GM23338 (cell line): ENCODE data around the gene ANO4. TPM values are rescaled to one million over a fixed set of nuclear protein-coding genes. Genes with fewer than 3 reads are reported as not detected.

Experiments
- ATAC-seq: fragments of 200-7000 bp; cut with Tn5 transposase; 3 replicates; pipeline ENCODE4 v1.9.1; 2020
- DNase-seq: peaks from one replicate; pipeline ENCODE4 v3.0.0-alpha.2; 2015; ENCODE audit warnings: low spot score
- H2AFZ ChIP-seq: fragments of 200-600 bp; sonication (generic); 2 replicates; pipeline ENCODE4 v1.8.0; 2016; ENCODE audit warnings: antibody characterized with exemption, mild to moderate bottlenecking, moderate library complexity
- H3F3A ChIP-seq: fragments of 200-600 bp; sonication (generic); replicated peaks from 2 replicates; pipeline ENCODE4 v1.8.0; 2017; ENCODE audit warnings: antibody characterized with exemption, mixed run types, low read depth
- H3K27ac ChIP-seq: fragments of 200-600 bp; sonication (generic); 2 replicates; pipeline ENCODE4 v1.6.1; 2016; ENCODE audit warnings: low read depth
- H3K27me3 ChIP-seq: fragments of 200-600 bp; sonication (generic); 2 replicates; pipeline ENCODE4 v1.8.0; 2016; ENCODE audit warnings: mild to moderate bottlenecking, mixed run types, moderate library complexity; ENCODE audit not compliant: insufficient read depth
- H3K36me3 ChIP-seq: fragments of 200-600 bp; sonication (generic); 2 replicates; pipeline ENCODE4 v1.8.0; 2016; ENCODE audit warnings: mild to moderate bottlenecking; ENCODE audit not compliant: insufficient read depth
- H3K4me1 ChIP-seq: fragments of 200-600 bp; sonication (generic); 2 replicates; pipeline ENCODE4 v1.8.0; 2016; ENCODE audit warnings: mild to moderate bottlenecking, moderate library complexity; ENCODE audit not compliant: insufficient read depth
- H3K4me2 ChIP-seq: fragments of 200-600 bp; sonication (generic); 2 replicates; pipeline ENCODE4 v1.7.1; 2017; ENCODE audit warnings: mixed run types
- H3K4me3 ChIP-seq: fragments of 200-600 bp; sonication (generic); 2 replicates; pipeline ENCODE4 v1.6.1; 2016; ENCODE audit warnings: mixed run types
- H3K79me2 ChIP-seq: fragments of 200-600 bp; sonication (generic); replicated peaks from 2 replicates; pipeline ENCODE4 v1.8.0; 2017; ENCODE audit warnings: mild to moderate bottlenecking; ENCODE audit not compliant: insufficient read depth
- H3K9me2 ChIP-seq: fragments of 200-600 bp; sonication (generic); 2 replicates; pipeline ENCODE4 v1.8.0; 2017; ENCODE audit not compliant: insufficient read depth
- H4K20me1 ChIP-seq: fragments of 200-600 bp; sonication (generic); replicated peaks from 2 replicates; pipeline ENCODE4 v1.8.0; 2017; ENCODE audit warnings: mild to moderate bottlenecking; ENCODE audit not compliant: insufficient read depth
- H3K27ac Mint-ChIP-seq: 2 replicates; pipeline ENCODE4 v1.8.0; 2020; ENCODE audit warnings: inconsistent platforms, mild to moderate bottlenecking, moderate library complexity, mixed read lengths
- H3K27me3 Mint-ChIP-seq: 3 replicates; pipeline ENCODE4 v1.8.0; 2022; ENCODE audit warnings: low read depth, mild to moderate bottlenecking, moderate library complexity, mixed read lengths, inconsistent platforms; ENCODE audit not compliant: insufficient read depth, poor library complexity
- H3K36me3 Mint-ChIP-seq: 3 replicates; pipeline ENCODE4 v1.8.0; 2021; ENCODE audit warnings: low read depth, mild to moderate bottlenecking, inconsistent platforms, moderate library complexity, mixed read lengths
- H3K4me1 Mint-ChIP-seq: 3 replicates; pipeline ENCODE4 v1.8.0; 2020; ENCODE audit warnings: mild to moderate bottlenecking, inconsistent platforms, mixed read lengths
- H3K4me3 Mint-ChIP-seq: 3 replicates; pipeline ENCODE4 v1.8.0; 2021; ENCODE audit warnings: moderate library complexity, mild to moderate bottlenecking, inconsistent platforms, mixed read lengths
- H3K9me3 Mint-ChIP-seq: 3 replicates; pipeline ENCODE4 v1.8.0; 2020; ENCODE audit warnings: moderate library complexity, mild to moderate bottlenecking, inconsistent platforms, mixed read lengths
- EZH2 ChIP-seq: fragments of 200-600 bp; sonication (generic); IDR thresholded peaks from one replicate; pipeline ENCODE4 v1.8.0; 2017; ENCODE audit warnings: antibody characterized with exemption, mild to moderate bottlenecking, low read depth; ENCODE audit not compliant: unreplicated experiment
- REST ChIP-seq: IDR thresholded peaks from one replicate; pipeline ENCODE4 v1.6.1; 2018; ENCODE audit warnings: antibody characterized with exemption; ENCODE audit not compliant: unreplicated experiment
- ZNF114 ChIP-seq: fragments of 250-450 bp; sonication (Bioruptor Pico); IDR thresholded peaks from 2 replicates; pipeline ENCODE4 v1.5.0; 2020; ENCODE audit warnings: mild to moderate bottlenecking, moderate library complexity
- polyA plus RNA-seq: library from polyadenylated mRNA; unstranded; fragments of >200 nt; fragmentation: Nextera tagmentation; extraction: Ambion mirVana; gene quantifications from 2 replicates; pipeline ENCODE4 v1.2.1, GENCODE V29; 2016
- total RNA-seq: library from RNA; depleted of rRNA; stranded (reverse); fragments of >200 nt; shearing (Covaris generic); gene quantifications from 2 replicates; pipeline ENCODE4 v1.2.3, GENCODE V29; 2014
- TF ChIP-seq, protein P1 (sequence below): fragments of 250-450 bp; sonication (Bioruptor Pico); IDR thresholded peaks from 2 replicates; pipeline ENCODE4 v1.5.0; 2020; ENCODE audit warnings: mild to moderate bottlenecking, moderate library complexity

The ANO4 gene
- total and polyA plus RNA-seq, 2 experiments from 2014 or later = 1.7 to 8.7 TPM

- Histone ChIP-seq H4K20me1 (no peaks in the 10 kb centered on the region), H3K79me2 (no peaks in the 10 kb centered on the region), H3K4me2 (no peak overlapping the region), H3K27ac (no peak overlapping the region), H3F3A (no peaks in the 10 kb centered on the region), H3K9me2 (no peaks in the 10 kb centered on the region), H3K4me3 (no peak overlapping the region), H3K36me3 (no peaks in the 10 kb centered on the region), H2AFZ (no peak overlapping the region), H3K4me1 (no peaks in the 10 kb centered on the region), H3K27me3 (no peaks in the 10 kb centered on the region)
- H3K4me1 Mint-ChIP-seq = no peaks in the 10 kb centered on the region
- ATAC-seq (no peak), DNase-seq (no peak)
- no peak overlapping the region for H3K4me3 Mint-ChIP-seq
- TF ChIP-seq, protein P1, sequence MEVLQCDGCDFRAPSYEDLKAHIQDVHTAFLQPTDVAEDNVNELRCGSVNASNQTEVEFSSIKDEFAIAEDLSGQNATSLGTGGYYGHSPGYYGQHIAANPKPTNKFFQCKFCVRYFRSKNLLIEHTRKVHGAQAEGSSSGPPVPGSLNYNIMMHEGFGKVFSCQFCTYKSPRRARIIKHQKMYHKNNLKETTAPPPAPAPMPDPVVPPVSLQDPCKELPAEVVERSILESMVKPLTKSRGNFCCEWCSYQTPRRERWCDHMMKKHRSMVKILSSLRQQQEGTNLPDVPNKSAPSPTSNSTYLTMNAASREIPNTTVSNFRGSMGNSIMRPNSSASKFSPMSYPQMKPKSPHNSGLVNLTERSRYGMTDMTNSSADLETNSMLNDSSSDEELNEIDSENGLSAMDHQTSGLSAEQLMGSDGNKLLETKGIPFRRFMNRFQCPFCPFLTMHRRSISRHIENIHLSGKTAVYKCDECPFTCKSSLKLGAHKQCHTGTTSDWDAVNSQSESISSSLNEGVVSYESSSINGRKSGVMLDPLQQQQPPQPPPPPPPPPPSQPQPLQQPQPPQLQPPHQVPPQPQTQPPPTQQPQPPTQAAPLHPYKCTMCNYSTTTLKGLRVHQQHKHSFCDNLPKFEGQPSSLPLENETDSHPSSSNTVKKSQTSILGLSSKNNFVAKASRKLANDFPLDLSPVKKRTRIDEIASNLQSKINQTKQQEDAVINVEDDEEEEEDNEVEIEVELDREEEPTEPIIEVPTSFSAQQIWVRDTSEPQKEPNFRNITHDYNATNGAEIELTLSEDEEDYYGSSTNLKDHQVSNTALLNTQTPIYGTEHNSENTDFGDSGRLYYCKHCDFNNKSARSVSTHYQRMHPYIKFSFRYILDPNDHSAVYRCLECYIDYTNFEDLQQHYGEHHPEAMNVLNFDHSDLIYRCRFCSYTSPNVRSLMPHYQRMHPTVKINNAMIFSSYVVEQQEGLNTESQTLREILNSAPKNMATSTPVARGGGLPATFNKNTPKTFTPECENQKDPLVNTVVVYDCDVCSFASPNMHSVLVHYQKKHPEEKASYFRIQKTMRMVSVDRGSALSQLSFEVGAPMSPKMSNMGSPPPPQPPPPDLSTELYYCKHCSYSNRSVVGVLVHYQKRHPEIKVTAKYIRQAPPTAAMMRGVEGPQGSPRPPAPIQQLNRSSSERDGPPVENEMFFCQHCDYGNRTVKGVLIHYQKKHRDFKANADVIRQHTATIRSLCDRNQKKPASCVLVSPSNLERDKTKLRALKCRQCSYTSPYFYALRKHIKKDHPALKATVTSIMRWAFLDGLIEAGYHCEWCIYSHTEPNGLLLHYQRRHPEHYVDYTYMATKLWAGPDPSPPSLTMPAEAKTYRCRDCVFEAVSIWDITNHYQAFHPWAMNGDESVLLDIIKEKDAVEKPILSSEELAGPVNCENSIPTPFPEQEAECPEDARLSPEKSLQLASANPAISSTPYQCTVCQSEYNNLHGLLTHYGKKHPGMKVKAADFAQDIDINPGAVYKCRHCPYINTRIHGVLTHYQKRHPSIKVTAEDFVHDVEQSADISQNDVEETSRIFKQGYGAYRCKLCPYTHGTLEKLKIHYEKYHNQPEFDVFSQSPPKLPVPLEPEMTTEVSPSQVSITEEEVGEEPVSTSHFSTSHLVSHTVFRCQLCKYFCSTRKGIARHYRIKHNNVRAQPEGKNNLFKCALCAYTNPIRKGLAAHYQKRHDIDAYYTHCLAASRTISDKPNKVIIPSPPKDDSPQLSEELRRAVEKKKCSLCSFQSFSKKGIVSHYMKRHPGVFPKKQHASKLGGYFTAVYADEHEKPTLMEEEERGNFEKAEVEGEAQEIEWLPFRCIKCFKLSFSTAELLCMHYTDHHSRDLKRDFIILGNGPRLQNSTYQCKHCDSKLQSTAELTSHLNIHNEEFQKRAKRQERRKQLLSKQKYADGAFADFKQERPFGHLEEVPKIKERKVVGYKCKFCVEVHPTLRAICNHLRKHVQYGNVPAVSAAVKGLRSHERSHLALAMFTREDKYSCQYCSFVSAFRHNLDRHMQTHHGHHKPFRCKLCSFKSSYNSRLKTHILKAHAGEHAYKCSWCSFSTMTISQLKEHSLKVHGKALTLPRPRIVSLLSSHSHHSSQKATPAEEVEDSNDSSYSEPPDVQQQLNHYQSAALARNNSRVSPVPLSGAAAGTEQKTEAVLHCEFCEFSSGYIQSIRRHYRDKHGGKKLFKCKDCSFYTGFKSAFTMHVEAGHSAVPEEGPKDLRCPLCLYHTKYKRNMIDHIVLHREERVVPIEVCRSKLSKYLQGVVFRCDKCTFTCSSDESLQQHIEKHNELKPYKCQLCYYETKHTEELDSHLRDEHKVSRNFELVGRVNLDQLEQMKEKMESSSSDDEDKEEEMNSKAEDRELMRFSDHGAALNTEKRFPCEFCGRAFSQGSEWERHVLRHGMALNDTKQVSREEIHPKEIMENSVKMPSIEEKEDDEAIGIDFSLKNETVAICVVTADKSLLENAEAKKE (CRISPR knock-in tag) = no peak
- TF ChIP-seq REST = no peak
- no peak for TF ChIP-seq ZNF114
- TF ChIP-seq EZH2 = no peak
- H3K27ac Mint-ChIP-seq = no peak overlapping the region
- H3K36me3 Mint-ChIP-seq = no peaks in the 10 kb centered on the region
- H3K9me3 Mint-ChIP-seq = no peaks in the 10 kb centered on the region
- no peaks in the 10 kb centered on the region for H3K27me3 Mint-ChIP-seq
Observed at GRCh38 chr12:101165319-101165718, 370.7 kb downstream of the ANO4 start.
